ENCODE results near the gene CACHD1.

- TF ChIP-seq CTCF (IDR thresholded peaks at IDR 0.05) (no peak), POLR2A (IDR thresholded peaks at IDR 0.05) (no peak)
These were observed 34.9 kb upstream of the CACHD1 start for GRCh38 chr1:64435000-64435399.

Data from body of pancreas (tissue), 4 donors.